CD4-positive, alpha-beta T cell (primary cell): ENCODE data around the gene MYO3B. TPM values are rescaled to one million over a fixed set of nuclear protein-coding genes. Genes with fewer than 3 reads are reported as not detected.

Experiments used
- ATAC-seq: fragments of 200-7000 bp; cut with Tn5 transposase; one replicate; pipeline ENCODE4 v1.10.0; 2022; ENCODE audit warnings: mild to moderate bottlenecking; ENCODE audit not compliant: poor library complexity
- CTCF ChIA-PET: fragments of 350-600 bp; sonication (Branson Sonifier 250); formaldehyde crosslinking; loops from one replicate; lab custom pipeline; 2021; ENCODE audit warnings: antibody characterized with exemption, inconsistent platforms; lab: Charles Lee
- POLR2A ChIA-PET: fragments of 350-600 bp; sonication (Branson Sonifier 250); formaldehyde crosslinking; loops from one replicate; lab custom pipeline; 2021; ENCODE audit warnings: antibody characterized with exemption, inconsistent platforms; lab: Charles Lee
- DNase-seq, 14 experiments: peaks; one replicate each; pipeline ENCODE4 v3.0.0-alpha.2; 2013 to 2020; ENCODE audit warnings: mixed read lengths in 2 of 14
- H3K27ac ChIP-seq, 2 donors: one replicate each; pipeline versions ENCODE4 v1.5.1 to v1.7.0; 2013; ENCODE audit warnings: low read length in 2 of 2, low read depth in 1 of 2, mild to moderate bottlenecking in 1 of 2
- H3K27me3 ChIP-seq, 2 experiments: 1 replicate in 1 of 2; 2 replicates in 1 of 2; pipeline versions ENCODE4 v1.6.1 to v1.7.0; 2013; ENCODE audit warnings: low read length in 2 of 2, control low read depth in 1 of 2, mild to moderate bottlenecking in 1 of 2, moderate library complexity in 1 of 2; ENCODE audit not compliant: insufficient read depth in 2 of 2, control insufficient read depth in 1 of 2
- H3K36me3 ChIP-seq: one replicate; pipeline ENCODE4 v1.6.1; 2013; ENCODE audit warnings: low read length, control low read depth; ENCODE audit not compliant: insufficient read depth
- H3K4me1 ChIP-seq: one replicate; pipeline ENCODE4 v1.6.1; 2013; ENCODE audit warnings: low read length, control low read depth; ENCODE audit not compliant: insufficient read depth
- H3K4me3 ChIP-seq: one replicate; pipeline ENCODE4 v1.5.1; 2013; ENCODE audit warnings: mild to moderate bottlenecking, low read length, moderate library complexity
- H3K9me3 ChIP-seq, 2 experiments: 1 replicate in 1 of 2; 2 replicates in 1 of 2; pipeline versions ENCODE4 v1.6.1 to v1.7.0; 2013; ENCODE audit warnings: low read length in 2 of 2, mild to moderate bottlenecking in 2 of 2, control low read depth in 1 of 2, moderate library complexity in 1 of 2; ENCODE audit not compliant: control insufficient read depth in 1 of 2, insufficient read depth in 1 of 2
- H3K27ac Mint-ChIP-seq: one replicate; pipeline ENCODE4 v1.8.0; 2020; ENCODE audit warnings: mixed read lengths
- H3K27me3 Mint-ChIP-seq: one replicate; pipeline ENCODE4 v1.8.0; 2021; ENCODE audit warnings: mixed read lengths
- H3K36me3 Mint-ChIP-seq: one replicate; pipeline ENCODE4 v1.8.0; 2021; ENCODE audit warnings: low read depth, mixed read lengths
- H3K4me1 Mint-ChIP-seq: one replicate; pipeline ENCODE4 v1.8.0; 2021; ENCODE audit warnings: low read depth, mixed read lengths
- H3K4me3 Mint-ChIP-seq: one replicate; pipeline ENCODE4 v1.8.0; 2020; ENCODE audit warnings: mild to moderate bottlenecking, mixed read lengths
- H3K9me3 Mint-ChIP-seq: one replicate; pipeline ENCODE4 v1.8.0; 2020; ENCODE audit warnings: mixed read lengths
- CTCF ChIP-seq: fragments of 200-600 bp; IDR thresholded peaks from one replicate; pipeline ENCODE4 v1.8.0; 2022; ENCODE audit warnings: antibody characterized with exemption, mild to moderate bottlenecking
- intact Hi-C, 2 experiments: fragments of 100-400 bp; cut with DNase I in 1 of 2; cut with micrococcal nuclease in 1 of 2; formaldehyde crosslinking; loops; one replicate each; pipeline versions ENCODE4 v1.15.1 to v1.9.0; 2023 to 2025; cut with DNase I, micrococcal nuclease
- total RNA-seq, 174 experiments: library from RNA in 2 of 174; stranded (reverse) in 2 of 174; gene quantifications; one replicate each; pipeline ENCODE4 v1.2.3 and lab custom pipeline; 2021 to 2026

Gene MYO3B
- total RNA-seq, 2 experiments from 2014 or later: not detected

GRCh38 chr2:170585067-170585466 is 407.1 kb downstream of the MYO3B start:
- H3K4me1 Mint-ChIP-seq: no peaks in the 10 kb centered on the region
- H3K9me3 Mint-ChIP-seq: no peaks in the 10 kb centered on the region
- DNase-seq: no peak

GRCh38 chr2:170586571-170587095 is 408.7 kb downstream of the MYO3B start:
- peaks cover 13% of the 10 kb centered on the region for H3K27me3 Mint-ChIP-seq
- no peaks in the 10 kb centered on the region for H3K36me3 Mint-ChIP-seq
- no peaks in the 10 kb centered on the region for H3K9me3 ChIP-seq
- H3K36me3 ChIP-seq: no peaks in the 10 kb centered on the region
- POLR2A ChIA-PET: no interaction called here
- peaks cover 0 to 5% of the 10 kb centered on the region in 2 experiments for H3K27me3 ChIP-seq
- CTCF ChIA-PET: no interaction called here
- no peak overlapping the region for H3K4me3 Mint-ChIP-seq
- H3K27ac Mint-ChIP-seq: no peak overlapping the region
- intact Hi-C loops: no loop called here
- H3K9me3 Mint-ChIP-seq: no peaks in the 10 kb centered on the region
- no peaks in the 10 kb centered on the region for H3K4me1 Mint-ChIP-seq
- no peaks in the 10 kb centered on the region for H3K4me1 ChIP-seq
- no peak for TF ChIP-seq CTCF
- DNase-seq: no peak
- no peak overlapping the region for H3K27ac ChIP-seq
- no peak for ATAC-seq
- no peak overlapping the region for H3K4me3 ChIP-seq

More at GRCh38 chr2:170585067-170585466, 407.1 kb downstream of the MYO3B start:
- ChIA-PET POLR2A (no interaction called here), CTCF (interaction anchor here (1.0 kb wide), 1 partner anchor 19 kb away, joined by 3 read pairs; no protein-coding TSS in a partner anchor)
- Histone ChIP-seq H3K27me3 (peaks cover 0 to 5% of the 10 kb centered on the region in 2 experiments), H3K9me3 (no peaks in the 10 kb centered on the region), H3K36me3 (no peaks in the 10 kb centered on the region), H3K27ac (no peak overlapping the region), H3K4me1 (no peaks in the 10 kb centered on the region), H3K4me3 (no peak overlapping the region)
- Mint-ChIP-seq H3K27ac (no peak overlapping the region), H3K27me3 (peaks cover 13% of the 10 kb centered on the region), H3K36me3 (no peaks in the 10 kb centered on the region), H3K4me3 (no peak overlapping the region)
- TF ChIP-seq CTCF: no peak
- intact Hi-C loops: no loop called here
- no peak for ATAC-seq

- no peak for DNase-seq
- H3K9me3 Mint-ChIP-seq: no peaks in the 10 kb centered on the region
- H3K36me3 Mint-ChIP-seq: no peaks in the 10 kb centered on the region
- H3K4me1 Mint-ChIP-seq: no peaks in the 10 kb centered on the region
- no peak overlapping the region for H3K27ac Mint-ChIP-seq
- intact Hi-C loops: no loop called here
- H3K9me3 ChIP-seq: no peaks in the 10 kb centered on the region
- peaks cover 13% of the 10 kb centered on the region for H3K27me3 Mint-ChIP-seq
- H3K27ac ChIP-seq: no peak overlapping the region
- H3K4me3 Mint-ChIP-seq: no peak overlapping the region
- no peak for TF ChIP-seq CTCF
- POLR2A ChIA-PET: no interaction called here
- no peak overlapping the region for H3K4me3 ChIP-seq
- CTCF ChIA-PET: no interaction called here
- no peaks in the 10 kb centered on the region for H3K4me1 ChIP-seq
- H3K36me3 ChIP-seq: no peaks in the 10 kb centered on the region
- H3K27me3 ChIP-seq: peaks cover 0 to 5% of the 10 kb centered on the region in 2 experiments
- no peak for ATAC-seq
Measured at GRCh38 chr2:170587117-170587516, 409.2 kb downstream of the MYO3B start.
